ENCODE results near the gene AMOTL1. TPM values are rescaled to one million over a fixed set of nuclear protein-coding genes. Genes with fewer than 3 reads are reported as not detected.
A peak's percentile ranks its signal among the peaks of the same experiment; 100 is the strongest.

AMOTL1 gene
- total RNA-seq, 1 donor from 2014 or later, result 64.8 TPM

- no peak overlapping the region for H3K27ac Mint-ChIP-seq
- no peak overlapping the region for H3K4me3 Mint-ChIP-seq
- no peaks in the 10 kb centered on the region for H3K27me3 Mint-ChIP-seq
- H3K36me3 Mint-ChIP-seq, result peaks cover 40% of the 10 kb centered on the region
- peaks cover 11% of the 10 kb centered on the region for H3K4me1 Mint-ChIP-seq (ENCODE audit: unreplicated experiment)
- DNase-seq (ENCODE audit: extremely low spot score, unreplicated experiment), result no peak
- no peaks in the 10 kb centered on the region for H3K9me3 Mint-ChIP-seq
- TF ChIP-seq CTCF (conservative IDR thresholded peaks at IDR 0.05), result no peak
Measured at GRCh38 chr11:94869186-94869585, 101.0 kb downstream of the AMOTL1 start.

- H3K4me1 Mint-ChIP-seq (ENCODE audit: unreplicated experiment), result peaks cover 12% of the 10 kb centered on the region
- DNase-seq (ENCODE audit: extremely low spot score, unreplicated experiment), result no peak
Measured at GRCh38 chr11:94870422-94870821, 102.3 kb downstream of the AMOTL1 start.

GRCh38 chr11:94871491-94872185, 103.5 kb downstream of the AMOTL1 start:
- H3K27me3 Mint-ChIP-seq, result no peaks in the 10 kb centered on the region
- H3K27ac Mint-ChIP-seq, result no peak overlapping the region
- no peak for DNase-seq (ENCODE audit: extremely low spot score, unreplicated experiment)
- TF ChIP-seq CTCF (conservative IDR thresholded peaks at IDR 0.05), result no peak
- H3K36me3 Mint-ChIP-seq, result peaks cover 28% of the 10 kb centered on the region
- H3K9me3 Mint-ChIP-seq, result no peaks in the 10 kb centered on the region
- peaks cover 15% of the 10 kb centered on the region for H3K4me1 Mint-ChIP-seq (ENCODE audit: unreplicated experiment)
- no peak overlapping the region for H3K4me3 Mint-ChIP-seq

More at GRCh38 chr11:94870422-94870821, 102.3 kb downstream of the AMOTL1 start:
- Mint-ChIP-seq H3K36me3 (peaks cover 32% of the 10 kb centered on the region), H3K4me3 (no peak overlapping the region), H3K27me3 (no peaks in the 10 kb centered on the region), H3K27ac (no peak overlapping the region), H3K9me3 (no peaks in the 10 kb centered on the region)
- no peak for TF ChIP-seq CTCF (conservative IDR thresholded peaks at IDR 0.05)

GRCh38 chr11:94873916-94874540, 105.9 kb downstream of the AMOTL1 start:
- no peak for DNase-seq (ENCODE audit: extremely low spot score, unreplicated experiment)
- Mint-ChIP-seq H3K27me3 (no peaks in the 10 kb centered on the region), H3K4me3 (no peak overlapping the region), H3K27ac (no peak overlapping the region), H3K4me1 (ENCODE audit: unreplicated experiment) (peaks cover 27% of the 10 kb centered on the region), H3K9me3 (no peaks in the 10 kb centered on the region), H3K36me3 (peaks cover 47% of the 10 kb centered on the region)
- TF ChIP-seq CTCF (conservative IDR thresholded peaks at IDR 0.05), result no peak

- DNase-seq (ENCODE audit: extremely low spot score, unreplicated experiment), result no peak
- no peak overlapping the region for H3K4me3 Mint-ChIP-seq
- peak overlapping the region; percentile 42 for H3K27ac Mint-ChIP-seq
- no peak for TF ChIP-seq CTCF (conservative IDR thresholded peaks at IDR 0.05)
- peaks cover 27% of the 10 kb centered on the region for H3K4me1 Mint-ChIP-seq (ENCODE audit: unreplicated experiment)
- no peaks in the 10 kb centered on the region for H3K27me3 Mint-ChIP-seq
- H3K9me3 Mint-ChIP-seq, result no peaks in the 10 kb centered on the region
- H3K36me3 Mint-ChIP-seq, result peaks cover 54% of the 10 kb centered on the region
Measured at GRCh38 chr11:94876222-94876621, 108.1 kb downstream of the AMOTL1 start.

Data from type B pancreatic cell (in vitro differentiated cells).